HG03135 (cell line): ENCODE measurements around the gene PKP1.

ENCODE experiments used
- ATAC-seq: cut with Tn5 transposase; IDR thresholded peaks from one replicate; pipeline ENCODE4 v1.9.1; 2021; ENCODE audit warnings: mild to moderate bottlenecking, moderate library complexity; ENCODE audit not compliant: unreplicated experiment

PKP1 gene

DNA sequence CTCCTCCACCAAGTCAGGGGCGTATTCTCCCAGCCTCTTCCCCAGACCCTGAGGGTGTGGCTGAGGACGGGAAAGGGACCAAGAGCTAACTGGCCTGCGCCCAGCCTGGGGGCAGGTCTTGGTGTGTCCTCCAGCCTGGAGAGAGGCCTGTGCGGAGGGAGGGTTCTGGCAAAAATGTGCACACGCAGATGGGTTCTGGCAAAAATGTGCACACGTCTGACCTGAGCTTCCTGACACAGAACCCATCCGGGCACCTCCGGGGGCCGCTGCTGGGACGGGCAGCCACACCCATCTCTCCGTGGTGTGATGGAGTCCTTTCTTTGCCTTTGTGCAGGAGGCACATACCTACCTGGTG is 23.1 kb upstream of the PKP1 start:
- no peak for ATAC-seq

DNA sequence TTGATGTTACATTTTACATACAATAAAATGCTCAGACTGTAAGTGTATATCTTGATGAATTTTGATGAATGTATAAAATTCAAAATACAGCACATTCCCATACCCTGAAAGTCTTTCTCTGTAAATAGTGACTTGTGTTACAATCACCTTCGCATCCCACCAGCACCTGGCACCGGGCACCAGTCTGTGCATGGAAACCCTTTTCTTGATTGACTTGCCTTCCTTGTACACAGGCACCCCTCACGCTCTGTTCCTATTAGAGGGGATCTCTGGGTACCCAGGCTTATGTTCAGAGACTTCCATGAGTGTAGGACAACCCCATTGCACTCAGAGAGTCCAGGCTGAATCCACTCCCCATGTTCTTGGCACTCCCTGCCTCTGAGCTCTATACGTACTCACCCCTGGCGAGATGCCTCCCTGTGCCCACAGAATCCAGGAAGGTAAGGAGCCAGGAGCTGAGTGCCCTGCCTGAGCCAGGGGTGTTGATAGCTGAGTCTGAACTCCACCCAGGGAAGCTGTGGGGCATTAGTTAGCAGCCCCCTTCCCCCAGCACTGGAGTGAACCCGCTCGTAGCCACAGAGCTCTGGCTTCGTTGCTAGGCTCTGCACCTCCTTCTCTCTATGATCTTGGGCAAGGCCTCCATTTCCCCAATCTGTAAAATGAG is 22.5 kb upstream of the PKP1 start:
- ATAC-seq: no peak

DNA sequence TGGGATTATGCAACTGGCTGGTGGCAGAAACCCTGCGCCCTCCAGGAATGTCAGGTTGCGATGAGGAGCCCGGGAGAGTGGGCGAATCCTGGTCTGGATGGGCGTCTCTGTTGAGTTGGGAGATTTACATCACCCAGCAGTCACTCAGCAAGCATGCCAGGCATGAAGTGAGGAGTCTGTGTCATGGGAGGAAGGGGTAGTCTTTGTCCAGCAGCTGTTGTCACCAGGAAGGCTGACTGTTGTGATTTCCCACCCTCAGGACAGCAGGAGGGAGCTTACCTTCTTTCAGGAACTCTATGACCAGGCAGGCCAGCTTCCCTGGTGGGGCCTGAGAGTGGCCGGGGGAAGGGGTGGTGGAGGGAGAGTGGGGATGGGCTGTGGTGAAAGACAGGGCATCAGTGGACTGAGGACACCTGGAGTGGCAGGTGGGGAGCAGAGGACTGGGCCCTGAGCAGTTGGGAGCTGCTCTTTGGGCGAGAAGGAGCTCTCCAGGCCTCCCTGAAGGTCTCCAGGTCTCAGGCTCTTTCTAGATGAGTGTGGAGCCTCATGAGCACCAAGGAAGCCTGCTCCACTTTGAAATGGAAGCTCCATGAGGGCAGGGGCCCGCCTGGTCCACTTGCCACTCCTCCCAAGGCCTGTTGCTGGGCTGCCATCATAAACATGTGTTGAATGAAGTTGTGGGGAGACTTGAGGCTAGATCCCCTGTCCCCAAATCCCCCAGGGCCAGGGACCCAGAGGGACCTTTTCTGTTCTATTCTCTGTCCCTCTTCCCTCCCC is 21.3 kb upstream of the PKP1 start:
- ATAC-seq: no peak

DNA sequence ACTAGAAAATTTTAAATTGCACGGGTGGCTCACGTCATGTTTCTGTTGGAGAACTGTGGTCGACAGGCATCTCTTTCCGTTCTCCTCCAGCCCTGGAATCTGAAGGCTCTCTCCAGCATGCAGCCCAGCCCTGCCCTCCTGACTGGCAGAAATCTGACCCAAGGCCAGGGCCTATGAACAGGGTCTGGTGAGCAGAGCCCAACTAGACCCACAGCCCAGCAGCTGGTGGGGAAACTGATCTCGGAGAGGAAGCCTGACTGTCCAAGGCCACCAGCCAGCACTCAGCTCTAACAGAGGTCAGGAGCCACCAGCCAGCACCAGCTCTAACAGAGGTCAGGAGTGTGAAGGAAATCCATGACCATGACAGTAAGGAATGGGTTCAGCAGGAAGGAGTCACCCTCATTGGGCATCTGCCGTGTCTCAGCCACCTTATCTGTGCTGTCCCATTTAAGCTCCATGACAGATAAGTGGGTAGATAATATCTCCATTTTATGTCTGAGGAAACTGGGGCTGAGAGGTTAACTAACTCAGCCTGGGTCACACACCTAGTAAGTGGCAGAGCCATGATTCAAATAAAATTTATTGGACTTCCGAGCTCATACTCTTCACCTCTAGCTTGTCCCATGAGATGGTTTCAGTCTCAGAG is 20.2 kb upstream of the PKP1 start:
- ATAC-seq: no peak

DNA sequence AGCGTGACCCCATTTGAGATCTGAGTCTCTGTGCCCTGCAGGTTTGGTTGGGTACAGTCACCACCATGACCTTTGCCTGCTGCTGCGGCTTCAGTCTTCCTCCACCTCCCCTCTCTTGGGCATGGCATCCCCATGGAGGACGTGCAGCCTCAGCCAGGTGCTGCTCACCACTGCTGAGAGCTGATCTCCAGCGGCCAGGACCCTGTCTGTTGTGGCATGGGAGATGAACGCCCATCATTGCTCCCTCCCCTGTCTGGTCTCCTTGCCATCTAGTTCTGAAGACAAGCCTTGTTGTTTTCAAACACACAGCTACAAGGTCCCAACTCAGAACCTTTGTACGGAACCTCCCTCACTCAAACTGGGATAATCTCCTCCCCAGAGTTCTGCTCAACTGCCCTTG is 19.2 kb upstream of the PKP1 start:
- ATAC-seq: no peak

DNA sequence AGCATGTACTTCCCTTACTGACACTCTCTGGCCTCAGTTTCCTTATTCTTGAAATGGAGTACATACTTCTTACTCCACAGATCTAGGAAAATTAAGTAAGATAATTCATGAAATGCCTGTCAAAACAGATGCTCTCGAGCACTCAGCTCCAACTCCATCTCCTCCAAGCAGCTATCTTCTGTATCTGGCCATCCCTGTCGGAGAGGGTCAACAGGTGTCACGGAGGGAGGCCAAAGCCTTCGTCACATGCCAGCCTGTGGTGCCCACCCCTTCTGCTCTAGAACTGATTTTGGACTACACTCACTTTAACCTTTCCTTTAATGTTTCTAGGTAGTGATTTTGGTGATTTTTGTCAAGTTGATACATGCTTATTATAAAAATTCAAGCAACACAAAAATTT is 18.8 kb upstream of the PKP1 start:
- ATAC-seq: no peak

DNA sequence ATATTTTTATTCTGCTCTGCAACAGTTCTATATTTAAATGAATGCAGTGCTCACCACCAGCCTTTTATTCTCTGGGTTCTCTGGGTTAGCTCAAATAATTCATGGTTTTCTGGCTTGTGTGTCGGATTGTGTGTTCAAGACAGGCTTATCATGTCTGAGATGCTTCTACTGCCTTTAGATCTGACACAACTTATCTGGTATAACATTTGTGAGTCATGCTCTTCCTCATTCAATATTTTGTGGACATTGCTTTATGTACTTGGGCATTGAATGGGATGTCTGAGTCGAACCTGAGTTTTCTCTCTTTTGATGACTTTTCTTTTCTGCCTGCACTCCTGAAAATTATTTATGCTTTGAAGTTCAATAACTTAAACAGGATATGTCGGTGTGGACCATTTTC is 17.6 kb upstream of the PKP1 start:
- no peak for ATAC-seq

DNA sequence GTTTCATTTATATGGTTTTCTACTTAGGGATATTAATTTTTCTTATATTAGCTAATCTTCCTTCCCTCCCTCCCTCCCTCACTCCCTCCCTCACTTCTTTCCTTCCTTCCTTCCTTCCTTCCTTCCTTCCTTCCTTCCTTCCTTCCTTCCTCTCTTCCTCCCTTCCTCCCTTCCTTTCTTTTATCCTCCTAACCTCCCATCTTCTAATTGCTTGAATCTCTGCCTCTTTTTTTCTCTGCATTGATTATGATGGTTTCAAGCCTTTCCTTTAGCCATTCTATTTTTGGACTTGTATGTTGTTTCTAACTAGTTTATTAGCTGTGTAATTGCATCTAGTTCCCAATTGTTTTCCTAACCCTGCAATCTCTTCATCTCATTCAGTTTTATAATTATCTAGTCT is 17.0 kb upstream of the PKP1 start:
- no peak for ATAC-seq

DNA sequence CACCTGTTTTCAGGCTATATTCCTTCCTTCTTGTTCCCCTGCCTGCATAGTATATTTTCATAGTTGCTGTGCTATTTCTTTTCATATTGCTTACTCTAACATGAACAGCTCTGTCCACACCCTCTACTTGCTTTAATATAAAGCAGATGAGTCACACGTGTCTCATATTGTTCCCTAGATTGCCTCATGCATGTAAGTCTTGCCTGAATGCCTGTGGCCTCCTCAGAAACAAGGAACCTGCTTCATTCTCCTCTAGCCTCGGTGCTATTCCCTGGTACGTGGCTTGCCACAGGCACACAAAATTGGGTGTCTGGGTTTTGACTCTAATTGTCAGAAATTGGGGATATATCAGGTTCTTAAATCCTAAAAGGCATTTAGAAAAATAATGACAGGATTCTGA is 16.5 kb upstream of the PKP1 start:
- no peak for ATAC-seq

DNA sequence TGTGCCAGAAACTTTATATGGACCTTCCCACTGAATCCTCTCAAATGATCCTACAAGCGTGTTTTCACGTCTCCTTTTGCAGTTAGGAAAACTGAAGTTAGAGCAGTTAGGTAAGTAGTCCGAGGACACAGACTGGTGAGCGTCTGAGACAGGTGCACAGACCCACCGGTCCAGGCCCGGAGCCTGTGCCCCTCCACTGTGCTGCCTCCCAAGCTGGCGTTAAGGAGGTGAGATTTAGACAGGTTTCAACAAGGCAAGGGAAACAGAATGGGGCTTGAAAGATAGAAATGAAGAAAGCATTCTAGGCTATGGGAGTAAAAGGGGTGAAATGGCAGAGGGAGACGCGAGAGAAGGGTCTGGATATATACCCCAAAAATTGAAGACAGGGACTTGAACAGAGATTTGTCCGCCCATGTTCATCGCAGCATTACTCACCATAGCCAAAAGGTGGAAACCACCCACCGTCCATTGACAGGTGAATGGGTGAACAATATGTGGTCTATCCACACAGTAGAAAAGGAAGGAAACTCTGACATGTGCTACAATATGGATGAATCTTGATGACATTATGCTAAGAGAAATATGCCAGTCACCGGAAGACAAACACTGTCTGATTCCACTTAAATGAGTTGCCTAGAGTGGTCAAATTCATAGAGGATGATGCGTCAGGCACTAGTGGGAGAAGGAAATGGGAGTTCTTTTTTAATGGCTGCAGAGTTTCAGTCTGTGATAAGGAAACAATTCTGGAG is 15.7 kb upstream of the PKP1 start:
- no peak for ATAC-seq

DNA sequence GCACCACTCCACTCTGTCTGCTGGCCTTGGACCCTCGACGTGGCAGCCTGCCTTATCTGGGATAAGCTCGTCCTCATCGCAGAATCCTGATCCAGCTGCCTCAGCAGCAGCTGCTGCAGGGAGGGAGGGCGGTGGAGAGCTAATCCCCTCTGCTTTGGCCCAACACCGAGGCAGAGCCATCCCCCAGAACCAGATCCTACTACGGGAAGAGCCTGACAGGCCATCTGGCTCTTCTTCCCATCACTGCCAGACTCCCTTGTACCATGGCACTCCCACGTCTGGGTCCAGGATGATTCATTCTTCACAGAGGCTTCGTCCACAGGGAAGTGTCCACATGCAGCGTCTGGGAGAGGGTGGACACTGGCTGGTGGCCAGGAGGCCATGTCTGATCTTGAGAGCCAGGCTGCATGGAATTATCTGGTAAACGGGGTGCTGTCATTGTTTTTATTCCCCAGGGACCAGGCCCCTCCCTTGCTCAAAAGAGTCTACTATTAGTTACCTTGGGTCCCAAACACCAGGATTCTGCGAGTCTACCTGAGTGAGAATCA is 14.6 kb upstream of the PKP1 start:
- ATAC-seq: no peak

DNA sequence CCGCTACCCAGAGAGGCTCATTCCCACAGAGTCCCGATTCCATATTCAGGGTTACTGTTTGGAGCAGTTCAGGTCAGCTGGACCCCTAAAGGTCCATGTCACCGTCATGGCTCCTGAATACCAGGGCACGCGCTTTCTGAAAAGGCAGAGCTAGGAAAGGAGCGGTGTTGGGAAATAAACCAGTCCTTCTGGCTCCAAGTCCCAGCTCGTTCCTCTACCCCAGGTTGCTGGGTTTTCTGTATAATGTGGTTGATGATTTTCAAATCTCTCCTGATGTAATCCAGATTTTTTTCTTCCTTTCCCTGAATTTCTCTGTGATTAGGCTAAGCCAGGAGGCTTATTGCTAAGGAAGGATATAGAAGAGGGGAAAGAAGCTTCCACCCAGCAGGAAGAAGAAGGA is 14.0 kb upstream of the PKP1 start:
- no peak for ATAC-seq

DNA sequence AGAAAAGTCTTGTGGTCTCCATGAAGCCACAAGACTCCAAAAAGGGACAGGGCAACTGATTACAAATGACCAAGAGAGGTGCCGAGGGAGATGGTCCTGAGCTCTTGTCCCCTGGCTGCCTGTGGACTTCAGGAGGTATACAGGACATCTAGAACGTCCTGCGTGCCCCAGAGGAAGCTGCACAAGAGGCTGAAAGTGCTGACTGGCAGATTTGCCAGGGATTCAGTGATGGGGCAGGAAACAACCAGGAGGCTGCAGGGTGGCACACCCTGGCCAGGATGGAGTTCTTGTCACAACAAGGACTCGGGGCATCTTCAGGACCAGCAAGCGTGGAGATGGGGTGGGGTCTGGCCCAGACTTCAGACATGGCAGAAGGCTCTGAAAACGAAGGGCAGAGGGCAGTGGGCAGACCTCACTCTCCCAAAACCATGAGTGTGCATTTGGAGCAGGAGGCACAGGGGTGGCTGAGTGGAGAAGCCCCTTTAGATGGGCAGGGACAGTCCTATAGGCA is 13.4 kb upstream of the PKP1 start:
- ATAC-seq: no peak

DNA sequence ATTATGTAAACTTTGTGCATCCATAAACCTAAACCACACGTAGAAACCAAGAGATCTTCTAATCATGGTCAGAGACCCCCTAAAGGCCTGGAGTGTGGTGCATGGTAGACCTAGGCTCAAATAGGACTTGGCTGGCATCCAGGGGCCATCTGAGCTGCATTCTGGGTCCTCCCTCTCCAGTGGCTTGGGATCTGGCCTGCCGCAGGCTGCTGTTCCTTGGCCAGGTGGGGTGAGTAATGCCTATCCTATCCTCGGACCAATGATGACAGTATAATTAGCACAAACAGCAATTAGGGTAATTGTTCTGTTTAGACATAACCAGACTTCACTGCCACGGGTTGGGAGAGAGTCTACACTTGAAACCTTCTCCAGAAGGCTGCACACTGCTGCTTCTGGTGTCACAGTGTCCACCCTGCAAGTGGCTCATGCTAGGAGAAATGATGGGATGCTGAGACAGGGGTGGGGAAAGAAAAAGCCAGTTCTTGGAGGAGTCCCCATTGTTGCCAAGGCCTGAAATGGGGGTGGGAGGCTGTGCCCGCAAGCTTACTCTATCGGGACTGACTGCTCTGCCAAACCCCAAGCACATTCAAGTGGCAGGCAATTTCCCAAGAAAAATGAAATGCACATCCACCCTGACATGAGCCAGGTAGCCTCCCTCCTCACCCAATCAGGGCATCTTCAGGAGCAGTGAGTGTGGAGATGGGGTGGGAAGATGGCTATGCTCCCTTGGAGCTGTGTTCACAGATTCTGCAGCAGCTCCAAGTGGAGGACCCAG is 12.5 kb upstream of the PKP1 start:
- no peak for ATAC-seq

DNA sequence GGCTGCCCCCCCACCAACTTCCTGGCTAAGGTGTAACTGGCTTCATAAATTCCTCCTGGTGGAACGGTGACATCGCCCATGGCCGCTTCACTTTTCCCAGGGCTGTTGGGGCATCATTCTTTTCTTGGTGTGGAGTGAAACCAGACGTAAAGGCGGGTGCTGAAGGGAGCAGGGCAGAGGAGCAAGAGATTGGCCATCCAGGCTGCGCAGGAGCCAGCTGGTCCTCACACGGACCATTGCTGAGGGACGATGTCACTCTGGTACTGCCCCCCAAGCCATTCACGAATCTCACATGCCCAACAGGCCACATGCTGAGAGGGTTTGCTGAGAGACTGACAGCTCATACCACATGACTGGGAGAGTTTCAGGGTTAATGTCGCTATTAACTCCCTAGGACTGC is 10.5 kb upstream of the PKP1 start:
- no peak for ATAC-seq

DNA sequence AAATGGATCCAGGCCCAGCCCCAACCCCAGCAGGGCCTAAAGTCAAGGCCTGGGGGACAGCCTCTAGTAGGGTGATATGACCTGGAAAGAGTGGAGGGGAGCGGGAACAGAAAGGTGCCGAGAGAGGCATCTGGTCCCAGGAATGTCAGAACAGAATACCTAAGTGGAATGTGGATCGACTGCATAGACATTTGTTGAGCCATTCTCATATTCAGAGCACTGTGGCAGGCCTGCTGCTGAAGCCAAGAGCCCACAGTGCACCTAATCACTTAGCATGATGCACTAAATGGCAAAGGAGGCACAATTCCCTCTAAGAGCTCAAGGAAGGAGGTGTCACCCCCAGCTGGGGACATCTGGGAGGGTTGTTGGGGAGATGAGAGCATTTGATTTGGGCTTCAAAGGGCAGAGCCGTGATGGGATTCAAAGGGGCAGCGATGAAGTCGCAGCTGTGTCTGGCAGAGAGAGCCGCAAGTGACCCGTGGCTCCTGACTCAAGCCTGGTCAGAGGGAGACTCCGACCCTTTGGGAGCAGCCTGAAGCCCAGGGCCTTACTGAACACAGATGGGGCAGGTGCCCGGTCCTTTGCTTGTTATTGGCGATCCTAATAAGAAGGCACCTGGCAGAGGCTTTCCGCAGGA is 8.6 kb upstream of the PKP1 start:
- no peak for ATAC-seq

DNA sequence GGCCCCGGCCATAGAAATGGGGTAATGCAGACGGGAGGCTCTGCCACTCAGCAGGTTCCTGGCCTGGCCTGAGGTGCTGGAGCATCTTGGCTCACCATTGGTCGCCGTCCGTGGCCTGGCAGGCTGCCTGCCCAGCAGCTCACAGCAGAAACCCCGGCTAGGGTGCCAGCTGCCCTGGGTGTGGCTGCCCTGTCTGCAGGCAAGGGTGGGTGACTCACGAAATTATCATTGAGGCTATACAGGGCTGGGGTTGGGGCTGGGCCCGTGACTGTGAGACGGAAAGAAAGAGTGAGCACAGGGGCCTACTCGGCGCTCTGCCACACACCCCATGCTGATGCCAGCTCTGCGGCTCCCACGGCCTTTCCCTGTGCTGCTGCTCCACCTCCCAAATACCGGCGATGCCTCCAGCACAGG is 8.0 kb upstream of the PKP1 start:
- ATAC-seq: no peak

DNA sequence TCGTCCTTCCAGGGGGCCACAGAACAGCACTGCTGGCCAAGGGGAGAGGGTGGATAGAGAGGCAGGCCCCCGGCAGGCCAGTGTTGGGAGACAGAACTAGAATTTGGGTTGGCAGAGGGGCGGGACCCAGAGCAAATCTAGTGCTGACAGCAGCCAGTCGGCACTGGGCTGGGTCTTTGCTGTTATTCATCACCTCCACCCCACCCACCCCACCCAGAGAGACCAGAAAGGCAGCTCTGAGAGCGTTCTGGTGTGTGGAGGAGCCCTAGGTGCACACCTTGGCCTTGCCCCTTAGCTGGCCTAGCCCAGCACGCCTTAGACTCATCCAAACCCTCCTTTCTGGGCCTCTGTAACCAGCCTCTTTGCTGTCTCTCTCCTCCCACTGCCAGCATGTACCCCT is 6.4 kb upstream of the PKP1 start:
- ATAC-seq: no peak

DNA sequence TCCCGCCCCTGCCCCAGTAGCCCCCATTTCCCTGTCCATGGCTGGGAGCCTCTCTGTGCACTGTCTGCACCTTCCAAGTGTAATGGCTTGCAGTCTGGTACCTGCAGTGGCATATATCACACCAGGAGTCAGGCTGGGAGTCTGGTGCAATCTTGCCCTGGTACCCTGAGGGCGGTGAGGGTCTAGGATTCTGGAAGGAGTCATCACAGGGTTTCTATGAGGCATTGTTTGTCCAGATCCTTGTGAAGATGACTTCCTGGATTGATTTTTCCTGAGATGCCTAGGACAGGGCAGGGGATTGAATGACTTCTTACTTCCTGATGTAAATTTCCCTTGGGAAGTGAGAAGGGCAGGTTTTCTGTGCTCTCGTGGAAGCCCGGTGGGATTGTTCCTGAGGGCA is 5.9 kb upstream of the PKP1 start:
- no peak for ATAC-seq

DNA sequence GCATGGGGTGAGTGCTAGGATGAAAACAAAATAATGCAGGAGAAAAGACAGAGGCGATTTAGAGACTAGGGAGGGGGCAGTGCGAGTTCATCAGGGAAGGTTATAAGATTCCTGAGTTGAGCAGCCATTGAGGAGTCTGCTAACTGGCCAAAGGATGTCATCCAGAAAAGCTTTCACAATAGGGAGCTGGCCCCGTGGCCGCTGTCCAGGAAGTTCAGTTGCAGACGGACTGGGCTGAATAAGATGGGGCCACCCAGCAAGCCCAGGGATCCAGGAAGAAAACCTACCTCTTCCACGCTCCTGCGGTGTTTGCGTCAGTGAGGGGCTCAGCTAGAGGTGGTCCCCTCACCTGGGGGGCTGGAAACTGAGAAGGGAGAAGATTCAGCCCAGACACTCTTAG is 4.0 kb upstream of the PKP1 start:
- ATAC-seq: no peak
